ENCODE measurements around the gene OR8K3.

Gene OR8K3

DNA sequence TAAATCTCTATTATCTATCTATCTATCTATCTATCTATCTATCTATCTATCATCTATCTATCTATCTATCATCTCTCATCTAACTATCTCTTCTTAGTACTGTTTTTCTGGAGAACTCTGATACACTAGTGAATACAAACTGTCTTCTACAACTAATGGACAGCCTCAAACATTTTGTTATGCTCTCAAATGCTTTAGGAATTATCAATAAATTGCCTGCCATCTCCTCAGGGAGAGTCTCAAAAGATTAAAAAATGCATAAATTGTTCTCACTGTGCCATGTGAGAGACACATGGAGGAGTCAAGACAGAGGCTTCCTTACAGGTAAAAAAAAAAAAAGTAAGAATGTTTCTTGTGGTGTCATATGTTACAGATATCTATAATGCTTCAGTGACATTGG is at the start of gene OR8K3:
OR8K3 (plus strand) TSS at position 301 of the 400 bp plus-strand sequence. CDS start 3,163 bp downstream, outside the sequence.
- no peak within 1 kb of the TSS for H2AFZ ChIP-seq (ENCODE audit: low read length)
- H3K4me1 ChIP-seq (ENCODE audit: insufficient read depth, low read length, severe bottlenecking): no peaks in the 10 kb centered on the region
- no peaks in the 10 kb centered on the region for H3K9me3 ChIP-seq (ENCODE audit: low read length)
- no peak within 1 kb of the TSS for H3K27ac ChIP-seq (ENCODE audit: low read depth, low read length, poor library complexity, severe bottlenecking)
- H3K9me2 ChIP-seq (ENCODE audit: low read depth, low read length): no peaks in the 10 kb centered on the region
- no peaks in the 10 kb centered on the region for H3K27me3 ChIP-seq (ENCODE audit: insufficient read depth, low read length)
- TF ChIP-seq CTCF (IDR thresholded peaks at IDR 0.05; ENCODE audit: low read length) (no peak), EZH2 (IDR thresholded peaks at IDR 0.05; ENCODE audit: borderline replicate concordance, low read length) (no peak)
- no peaks in the 10 kb centered on the region for H3K36me3 ChIP-seq (ENCODE audit: insufficient read depth, low read length)
- H3K4me2 ChIP-seq (ENCODE audit: low read length): no peak within 1 kb of the TSS
- H4K20me1 ChIP-seq (ENCODE audit: insufficient read depth, low read length): no peaks in the 10 kb centered on the region
- no peak within 1 kb of the TSS for H3K4me3 ChIP-seq (ENCODE audit: low read depth, low read length, poor library complexity, severe bottlenecking)
- no peak within 1 kb of the TSS for H3K9ac ChIP-seq (ENCODE audit: low read length)
- no peaks in the 10 kb centered on the region for H3F3A ChIP-seq (ENCODE audit: insufficient read depth, low read length)
- H3K79me2 ChIP-seq (ENCODE audit: insufficient read depth, low read length): no peaks in the 10 kb centered on the region

- TF ChIP-seq CTCF (IDR thresholded peaks at IDR 0.05; ENCODE audit: low read length) (no peak), EZH2 (IDR thresholded peaks at IDR 0.05; ENCODE audit: borderline replicate concordance, low read length) (no peak)
- Histone ChIP-seq H3K27me3 (ENCODE audit: insufficient read depth, low read length) (no peaks in the 10 kb centered on the region), H4K20me1 (ENCODE audit: insufficient read depth, low read length) (no peaks in the 10 kb centered on the region), H3K4me2 (ENCODE audit: low read length) (no peak overlapping the region), H3K27ac (ENCODE audit: low read depth, low read length, poor library complexity, severe bottlenecking) (no peak overlapping the region), H3F3A (ENCODE audit: insufficient read depth, low read length) (no peaks in the 10 kb centered on the region), H3K79me2 (ENCODE audit: insufficient read depth, low read length) (no peaks in the 10 kb centered on the region), H2AFZ (ENCODE audit: low read length) (no peak overlapping the region), H3K9me2 (ENCODE audit: low read depth, low read length) (no peaks in the 10 kb centered on the region), H3K9ac (ENCODE audit: low read length) (no peak overlapping the region), H3K4me1 (ENCODE audit: insufficient read depth, low read length, severe bottlenecking) (no peaks in the 10 kb centered on the region), H3K9me3 (ENCODE audit: low read length) (no peaks in the 10 kb centered on the region), H3K36me3 (ENCODE audit: insufficient read depth, low read length) (no peaks in the 10 kb centered on the region), H3K4me3 (ENCODE audit: low read depth, low read length, poor library complexity, severe bottlenecking) (no peak overlapping the region)
Measured at GRCh38 chr11:56271092-56271491, 43.9 kb upstream of the OR8K3 start.

- H3K4me3 ChIP-seq (ENCODE audit: low read depth, low read length, poor library complexity, severe bottlenecking): no peak within 1 kb of the TSS
- H3K9ac ChIP-seq (ENCODE audit: low read length): no peak within 1 kb of the TSS
- no peaks in the 10 kb centered on the region for H3K27me3 ChIP-seq (ENCODE audit: insufficient read depth, low read length)
- H3K27ac ChIP-seq (ENCODE audit: low read depth, low read length, poor library complexity, severe bottlenecking): no peak within 1 kb of the TSS
- no peak within 1 kb of the TSS for H2AFZ ChIP-seq (ENCODE audit: low read length)
- H3K36me3 ChIP-seq (ENCODE audit: insufficient read depth, low read length): no peaks in the 10 kb centered on the region
- TF ChIP-seq CTCF (IDR thresholded peaks at IDR 0.05; ENCODE audit: low read length) (no peak), EZH2 (IDR thresholded peaks at IDR 0.05; ENCODE audit: borderline replicate concordance, low read length) (no peak)
- H3K4me1 ChIP-seq (ENCODE audit: insufficient read depth, low read length, severe bottlenecking): no peaks in the 10 kb centered on the region
- H3K9me3 ChIP-seq (ENCODE audit: low read length): no peaks in the 10 kb centered on the region
- H3F3A ChIP-seq (ENCODE audit: insufficient read depth, low read length): no peaks in the 10 kb centered on the region
- no peak within 1 kb of the TSS for H3K4me2 ChIP-seq (ENCODE audit: low read length)
- no peaks in the 10 kb centered on the region for H3K9me2 ChIP-seq (ENCODE audit: low read depth, low read length)
- H4K20me1 ChIP-seq (ENCODE audit: insufficient read depth, low read length): no peaks in the 10 kb centered on the region
- no peaks in the 10 kb centered on the region for H3K79me2 ChIP-seq (ENCODE audit: insufficient read depth, low read length)
Measured at GRCh38 chr11:56273854-56274253, 41.1 kb upstream of the OR8K3 start, which contains the start of gene OR5T1. Gene OR5T1 (plus strand): TSS chr11:56274154. CDS start chr11:56275639, 1,485 bp downstream.

All from OCI-LY1 (cell line).